ENCODE results near the gene RTN4R.

DNA sequence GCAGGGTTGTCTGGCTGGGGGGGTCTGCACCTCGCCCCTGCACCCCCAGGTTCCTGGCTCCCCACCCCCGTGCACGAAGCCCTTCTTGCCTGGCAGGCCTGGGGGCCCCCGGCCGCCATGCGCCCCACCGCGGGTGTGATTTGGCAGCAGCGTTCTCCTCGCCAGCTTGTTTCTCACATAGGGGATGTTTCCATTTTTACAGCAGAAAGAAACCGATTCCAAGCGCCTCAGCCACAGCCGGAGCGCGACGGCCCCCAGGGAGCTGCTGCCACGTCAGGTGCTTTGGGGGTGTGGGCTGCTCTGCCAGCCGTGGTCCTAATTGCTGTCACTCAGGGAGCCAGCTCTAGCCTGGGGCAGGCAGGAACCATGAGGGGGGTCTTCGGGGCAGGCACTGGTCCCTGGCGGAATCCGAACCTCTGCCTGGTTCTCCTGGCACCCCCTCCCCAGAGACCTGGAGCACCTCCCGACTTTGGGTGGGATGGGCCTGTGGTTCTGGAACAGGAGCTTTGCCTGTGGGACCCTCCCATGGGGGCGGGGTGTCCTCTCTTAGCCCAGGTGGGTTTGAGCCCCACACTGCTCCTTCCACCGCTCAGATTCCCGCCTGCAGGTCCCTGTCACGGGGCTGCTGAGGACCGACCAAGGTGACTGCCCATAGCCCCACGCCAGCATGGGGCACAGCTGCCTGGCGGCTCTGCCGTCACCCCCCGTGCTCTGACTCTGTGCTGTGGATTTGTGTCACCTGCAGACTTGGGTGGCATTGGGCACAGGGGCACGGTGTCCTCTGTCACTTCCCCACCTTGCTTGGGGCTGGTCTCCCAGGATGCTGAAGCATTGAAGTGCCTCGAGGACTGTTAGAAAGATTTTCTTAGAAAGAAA is 54.0 kb downstream of the RTN4R start:
- TF ChIP-seq CTCF (IDR thresholded peaks at IDR 0.05), result no peak
- no peak for TF ChIP-seq POLR2A (IDR thresholded peaks at IDR 0.05)
- no peak for TF ChIP-seq POLR2AphosphoS5 (IDR thresholded peaks at IDR 0.05)
- TF ChIP-seq EP300 (IDR thresholded peaks at IDR 0.05), result no peak
